Midbrain (tissue), 1 donor: Measurements from ENCODE around the gene OR2T4.

Source experiments
- DNase-seq: peaks from one replicate; lab custom pipeline; 2025; lab: John Stamatoyannopoulos, UW

Gene OR2T4

GRCh38 chr1:248361121-248361715 is at the start of gene OR2T4:
TSS of gene OR2T4 (plus strand) at chr1:248361665. CDS start at chr1:248361665, 0 bp downstream.
- peak; percentile 62 for DNase-seq

- DNase-seq: no peak
Measured at GRCh38 chr1:248316796-248317195, 44.7 kb upstream of the OR2T4 start.

- DNase-seq: no peak
Measured at GRCh38 chr1:248324468-248324867, 37.0 kb upstream of the OR2T4 start, which contains the start of gene OR2M7. TSS of gene OR2M7 (minus strand) at chr1:248324568. CDS start at chr1:248324568, 0 bp downstream.

- DNase-seq: no peak
Measured at GRCh38 chr1:248343451-248343850, 18.0 kb upstream of the OR2T4 start.

- DNase-seq: no peak
Measured at GRCh38 chr1:248348475-248348874, 13.0 kb upstream of the OR2T4 start, which contains the start of gene OR14C36. TSS of gene OR14C36 (plus strand) at chr1:248348775. CDS start at chr1:248348775, 0 bp downstream.

GRCh38 chr1:248359415-248359814 is 2.0 kb upstream of the OR2T4 start:
- DNase-seq: peak; percentile 18

GRCh38 chr1:248366609-248367008 is 5.1 kb downstream of the OR2T4 start:
- DNase-seq: no peak

GRCh38 chr1:248372394-248372793 is 10.9 kb downstream of the OR2T4 start:
- no peak for DNase-seq

- no peak for DNase-seq
Measured at GRCh38 chr1:248373761-248374160, 12.3 kb downstream of the OR2T4 start.

- no peak for DNase-seq
Measured at GRCh38 chr1:248375446-248375845, 14.0 kb downstream of the OR2T4 start, which contains the start of gene OR2T6. TSS of gene OR2T6 (plus strand) at chr1:248375746. CDS start at chr1:248387609, 11,863 bp downstream.

- no peak for DNase-seq
Measured at GRCh38 chr1:248376916-248377315, 15.5 kb downstream of the OR2T4 start.

GRCh38 chr1:248380854-248381253 is 19.4 kb downstream of the OR2T4 start:
- DNase-seq: no peak

- no peak for DNase-seq
Measured at GRCh38 chr1:248388426-248388825, 27.0 kb downstream of the OR2T4 start.

GRCh38 chr1:248393050-248393449 is 31.6 kb downstream of the OR2T4 start:
- no peak for DNase-seq

- no peak for DNase-seq
Measured at GRCh38 chr1:248402748-248403147, 41.3 kb downstream of the OR2T4 start, which contains the start of gene OR2T1. TSS of gene OR2T1 (plus strand) at chr1:248403048. CDS start at chr1:248406148, 3,100 bp downstream.

- DNase-seq: no peak
Measured at GRCh38 chr1:248404024-248404423, 42.6 kb downstream of the OR2T4 start.

- DNase-seq: no peak
Measured at GRCh38 chr1:248406721-248407692, 45.5 kb downstream of the OR2T4 start.
